GM21737 (cell line): ENCODE data around the gene NDP.
"Not testable (repeated sequence)": the region's sequence is repeated elsewhere in the genome, so short reads cannot be mapped to it uniquely, and the experiment has no call there.

Experiments used
- ATAC-seq: cut with Tn5 transposase; IDR thresholded peaks from one replicate; pipeline ENCODE4 v1.9.1; 2021; ENCODE audit warnings: mild to moderate bottlenecking, moderate library complexity; ENCODE audit not compliant: unreplicated experiment

The NDP gene

DNA sequence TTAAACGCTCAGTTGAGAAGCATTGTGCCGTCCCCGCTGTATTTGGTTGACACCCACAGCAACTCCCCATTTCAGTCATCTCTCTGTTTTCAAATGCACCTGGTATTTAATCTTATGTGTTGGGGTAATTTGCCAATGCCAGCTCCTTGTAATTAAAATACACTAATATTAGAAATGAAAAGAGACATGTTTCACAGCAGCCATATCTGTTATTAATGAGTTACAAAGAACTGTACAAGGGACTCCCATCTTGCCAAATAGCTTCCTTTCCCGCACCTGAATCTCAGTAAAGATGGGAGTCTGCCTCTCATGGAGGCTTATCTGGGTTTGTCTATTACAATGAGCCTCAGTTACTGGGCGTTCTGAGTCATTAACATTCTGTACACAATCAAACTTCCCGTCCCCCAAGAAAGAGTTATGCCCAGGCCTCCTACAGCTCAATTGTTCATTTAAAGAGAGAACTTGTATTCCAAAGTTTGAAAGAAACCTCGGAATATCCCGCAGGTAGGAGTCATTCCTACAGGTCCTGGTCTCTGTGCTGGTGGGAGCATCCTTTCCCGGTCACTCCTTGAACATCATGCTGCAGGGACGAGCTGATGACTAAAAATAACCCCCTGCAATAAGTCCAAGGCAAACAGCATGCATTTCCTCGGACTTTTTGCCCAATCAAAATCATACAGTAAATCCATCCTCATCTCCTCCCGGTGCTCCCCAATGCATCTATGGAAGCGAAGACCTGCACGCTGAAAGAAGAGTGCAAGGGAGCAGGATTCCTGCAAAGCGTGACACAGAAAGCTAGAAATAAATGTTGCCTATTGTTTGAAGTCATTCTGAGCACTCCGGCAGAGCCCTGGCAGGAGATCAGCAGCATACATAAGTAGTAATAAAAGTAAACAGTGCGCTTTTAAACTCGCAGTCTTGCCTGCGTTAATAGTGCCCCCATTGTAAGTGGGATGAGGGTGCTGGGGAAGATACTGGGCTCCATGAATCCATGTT lies 926 bp downstream of the NDP start:
- no peak for ATAC-seq

DNA sequence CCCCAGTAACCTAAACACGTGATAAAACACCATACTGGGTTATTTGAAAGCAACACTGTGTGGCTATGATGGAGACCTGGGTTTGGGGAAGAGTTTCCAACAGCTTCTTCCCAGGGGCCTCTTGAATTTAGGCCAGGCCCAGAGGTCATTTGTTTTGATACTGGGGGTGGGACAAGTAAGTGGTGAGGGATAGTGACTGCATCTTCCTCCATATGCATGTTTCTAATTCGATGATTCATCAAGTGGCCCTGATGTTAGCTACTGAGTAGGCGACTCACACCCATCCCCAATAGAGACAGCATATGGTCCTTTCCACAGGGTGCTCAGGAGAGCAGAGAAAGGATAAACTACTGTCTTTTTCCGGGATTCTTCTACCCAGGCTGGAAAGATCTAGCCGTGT lies 2.7 kb downstream of the NDP start:
- ATAC-seq = no peak

DNA sequence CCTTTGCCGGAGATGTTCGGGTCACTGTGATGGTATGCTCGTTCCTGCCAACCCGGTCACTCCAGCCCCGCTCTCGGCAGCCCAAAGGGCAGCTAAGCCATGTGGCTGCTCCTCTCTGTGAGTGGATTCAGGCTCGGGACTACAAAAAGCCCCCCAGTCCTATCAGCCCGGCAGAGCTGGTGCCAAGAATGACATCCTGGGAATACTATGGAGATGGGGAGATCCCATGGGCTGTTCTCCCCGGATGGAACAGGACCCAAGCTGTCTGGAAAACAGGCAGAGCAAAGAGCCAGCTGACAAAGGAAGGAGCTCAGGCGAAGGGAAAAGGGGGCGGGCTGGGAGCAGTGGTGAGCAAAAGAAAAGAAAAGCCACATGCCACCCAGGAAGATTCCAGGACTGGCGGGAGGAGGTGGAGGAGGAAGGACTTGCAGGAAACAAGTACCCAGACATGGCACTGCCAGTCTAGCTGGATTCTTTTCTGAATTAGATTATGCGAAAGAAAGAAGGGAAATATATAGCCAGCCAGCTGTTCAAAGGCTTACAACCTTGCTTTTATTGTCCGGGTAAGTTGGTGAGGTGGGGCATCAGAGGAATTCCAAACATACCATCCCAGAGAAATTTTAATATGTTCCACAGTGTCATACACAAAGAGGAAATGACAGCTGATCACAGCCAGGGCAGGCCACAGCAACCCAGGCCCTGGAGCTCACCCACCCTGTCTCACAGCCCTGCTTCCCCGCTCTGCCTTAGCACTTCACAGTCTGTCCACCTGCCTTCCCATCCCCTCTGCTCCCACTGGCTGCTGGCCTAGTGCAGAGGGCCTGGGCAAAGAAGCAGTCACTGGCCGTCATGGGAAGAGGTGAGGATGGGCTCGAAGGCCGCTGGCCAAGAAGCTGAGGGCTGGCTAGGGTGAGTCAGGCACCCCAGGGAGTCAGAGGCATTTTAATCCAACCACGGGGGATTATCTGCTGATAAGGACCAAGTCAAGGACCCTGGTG lies 3.4 kb downstream of the NDP start:
- ATAC-seq = no peak

- no peak for ATAC-seq
Measured at GRCh38 chrX:43968359-43968781, 4.8 kb downstream of the NDP start.

DNA sequence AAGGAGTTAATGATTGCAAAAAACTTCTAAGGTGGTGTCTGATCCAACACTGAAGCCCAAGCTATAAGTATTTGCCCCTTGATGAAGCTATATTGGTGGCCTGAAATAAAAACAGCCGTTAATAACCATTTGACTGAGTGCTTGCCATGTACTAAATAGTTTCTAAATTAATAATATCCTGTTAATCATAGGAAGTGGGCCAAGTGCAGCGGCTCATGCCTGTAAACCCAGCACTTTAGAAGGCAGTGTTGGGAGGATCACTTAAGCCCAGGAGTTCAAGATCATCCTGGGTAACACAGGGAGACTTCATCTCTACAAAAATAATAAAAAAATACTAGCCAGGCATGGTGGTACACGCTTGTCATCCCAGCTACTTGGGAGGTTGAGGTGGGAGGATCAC lies 8.3 kb downstream of the NDP start:
- no peak for ATAC-seq

GRCh38 chrX:43963726-43964125 lies 9.5 kb downstream of the NDP start:
- no peak for ATAC-seq

- no peak for ATAC-seq
Measured at GRCh38 chrX:43962636-43963035, 10.6 kb downstream of the NDP start.

GRCh38 chrX:43961699-43962098 lies 11.5 kb downstream of the NDP start:
- no peak for ATAC-seq

DNA sequence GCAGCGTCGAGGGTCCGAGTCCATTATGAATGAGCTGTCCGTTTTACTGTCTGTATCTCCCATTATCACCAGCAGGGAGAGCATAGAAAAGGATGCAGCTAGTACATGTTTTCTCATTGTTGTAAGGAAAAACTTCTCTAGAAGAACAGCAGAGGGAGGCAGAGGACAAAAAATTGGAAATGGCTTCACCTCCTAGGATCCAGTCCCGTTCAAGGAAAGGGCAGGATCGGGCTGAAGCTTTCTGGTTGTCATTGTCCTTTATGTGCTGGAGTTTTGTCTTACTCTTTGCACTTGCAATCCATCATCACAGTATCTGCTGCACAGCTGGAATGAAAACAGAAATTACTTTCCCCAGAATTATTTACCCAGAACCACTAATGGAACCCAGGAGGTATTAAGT lies 14.7 kb downstream of the NDP start:
- ATAC-seq = no peak

GRCh38 chrX:43956034-43956433 lies 17.2 kb downstream of the NDP start:
- ATAC-seq = no peak

- ATAC-seq = no peak
Measured at GRCh38 chrX:43953218-43953617, 20.0 kb downstream of the NDP start.

GRCh38 chrX:43949669-43950068 lies 23.5 kb downstream of the NDP start:
- ATAC-seq = no peak

DNA sequence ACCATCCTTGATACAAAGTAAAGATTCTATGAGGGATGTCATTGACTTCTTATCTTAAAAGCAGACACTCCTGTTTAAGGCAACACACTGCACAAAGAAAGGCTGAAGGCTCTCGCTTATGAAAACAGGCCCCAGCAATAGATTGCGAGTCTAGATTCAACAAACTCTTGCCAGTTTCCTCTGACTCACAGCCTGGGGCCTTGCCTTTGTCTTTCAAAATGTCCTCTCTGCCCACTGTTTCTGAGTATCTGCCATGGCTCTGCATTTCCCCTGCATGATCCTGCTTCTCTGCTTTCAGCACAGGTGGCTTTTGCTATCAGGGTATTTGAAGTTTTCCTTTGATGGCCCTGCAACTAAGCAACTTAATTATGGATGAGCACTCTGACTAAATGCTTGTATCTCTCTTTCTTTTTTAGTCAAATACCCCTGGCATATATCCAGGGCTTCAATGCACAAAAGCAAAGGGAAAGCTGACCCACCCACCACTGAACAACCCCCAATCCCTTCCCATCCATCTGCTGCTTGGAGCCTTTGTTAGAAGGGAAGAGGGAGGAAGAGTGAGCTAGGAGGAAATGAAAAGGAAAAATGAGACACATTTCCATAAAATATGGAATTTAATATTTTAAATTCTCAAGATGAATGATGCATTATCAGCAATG lies 32.2 kb downstream of the NDP start:
- ATAC-seq = no peak

GRCh38 chrX:43939187-43939926 lies 33.8 kb downstream of the NDP start:
- ATAC-seq = no peak

DNA sequence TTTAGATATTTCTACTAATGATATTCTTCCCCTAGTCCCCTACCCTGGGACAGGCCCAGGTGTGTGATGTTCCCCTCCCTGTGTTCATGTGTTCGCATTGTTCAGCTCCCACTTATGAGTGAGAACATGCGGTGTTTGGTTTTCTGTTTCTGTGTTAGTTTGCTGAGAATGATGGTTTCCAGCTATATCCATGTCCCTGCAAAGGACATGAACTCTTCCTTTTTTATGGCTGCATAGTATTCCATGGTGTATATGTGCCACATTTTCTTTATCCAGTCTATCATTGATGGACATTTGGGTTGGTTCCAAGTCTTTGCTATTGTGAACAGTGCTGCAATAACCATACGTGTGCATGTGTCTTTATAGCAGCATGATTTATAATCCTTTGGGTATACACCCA lies 51.2 kb downstream of the NDP start:
- not testable (repeated sequence) for ATAC-seq

- ATAC-seq = not testable (repeated sequence)
Measured at GRCh38 chrX:43910772-43911171, 62.4 kb downstream of the NDP start.

DNA sequence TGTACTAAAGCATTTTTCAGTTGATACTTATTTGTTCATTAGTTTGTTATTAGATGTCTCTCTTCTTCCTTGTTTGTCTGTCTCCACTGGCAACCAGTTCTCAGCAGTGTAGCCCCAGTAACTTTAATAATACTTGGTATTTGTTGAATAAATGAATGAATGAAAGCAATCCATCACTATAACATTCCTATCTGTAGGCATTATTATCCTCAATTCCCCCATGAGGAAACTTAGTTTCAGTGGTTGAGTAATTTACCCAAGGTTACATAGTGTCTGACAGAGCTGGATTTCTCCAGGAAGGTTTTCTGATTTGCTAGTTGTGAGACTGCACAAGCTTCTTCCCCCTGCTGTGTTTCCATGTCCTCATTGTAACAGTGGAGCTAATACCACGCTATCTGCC lies 63.2 kb downstream of the NDP start:
- no peak for ATAC-seq

DNA sequence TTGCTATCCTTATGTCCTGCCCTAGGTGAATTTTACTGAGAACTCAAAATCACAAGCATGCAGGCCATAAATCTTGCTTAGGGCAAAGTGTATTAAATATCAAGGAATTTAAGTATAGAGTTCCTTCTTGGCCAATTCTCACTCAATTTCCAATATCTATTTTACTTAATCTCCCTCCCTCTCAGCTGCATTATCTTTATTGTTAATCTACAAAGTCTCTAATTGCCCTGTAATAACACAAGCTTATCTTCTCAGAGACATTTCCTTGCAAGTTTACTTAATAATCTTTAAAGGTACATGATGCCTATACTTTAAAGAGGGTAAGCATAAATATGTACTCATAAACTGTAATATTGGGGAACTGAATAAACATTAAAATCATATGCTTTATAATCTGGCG lies 64.0 kb downstream of the NDP start:
- ATAC-seq = no peak

- no peak for ATAC-seq
Measured at GRCh38 chrX:43899878-43900815, 73.0 kb downstream of the NDP start.
